GM23338 (cell line): Measurements from ENCODE around the gene ITPRID1. TPM values are rescaled to one million over a fixed set of nuclear protein-coding genes. Genes with fewer than 3 reads are reported as not detected.
A peak's percentile ranks its signal among the peaks of the same experiment; 100 is the strongest.

Experiments used
- ATAC-seq: fragments of 200-7000 bp; cut with Tn5 transposase; 3 replicates; pipeline ENCODE4 v1.9.1; 2020
- DNase-seq: peaks from one replicate; pipeline ENCODE4 v3.0.0-alpha.2; 2015; ENCODE audit warnings: low spot score
- H2AFZ ChIP-seq: fragments of 200-600 bp; sonication (generic); 2 replicates; pipeline ENCODE4 v1.8.0; 2016; ENCODE audit warnings: antibody characterized with exemption, mild to moderate bottlenecking, moderate library complexity
- H3F3A ChIP-seq: fragments of 200-600 bp; sonication (generic); replicated peaks from 2 replicates; pipeline ENCODE4 v1.8.0; 2017; ENCODE audit warnings: antibody characterized with exemption, mixed run types, low read depth
- H3K27ac ChIP-seq: fragments of 200-600 bp; sonication (generic); 2 replicates; pipeline ENCODE4 v1.6.1; 2016; ENCODE audit warnings: low read depth
- H3K27me3 ChIP-seq: fragments of 200-600 bp; sonication (generic); 2 replicates; pipeline ENCODE4 v1.8.0; 2016; ENCODE audit warnings: mild to moderate bottlenecking, mixed run types, moderate library complexity; ENCODE audit not compliant: insufficient read depth
- H3K36me3 ChIP-seq: fragments of 200-600 bp; sonication (generic); 2 replicates; pipeline ENCODE4 v1.8.0; 2016; ENCODE audit warnings: mild to moderate bottlenecking; ENCODE audit not compliant: insufficient read depth
- H3K4me1 ChIP-seq: fragments of 200-600 bp; sonication (generic); 2 replicates; pipeline ENCODE4 v1.8.0; 2016; ENCODE audit warnings: mild to moderate bottlenecking, moderate library complexity; ENCODE audit not compliant: insufficient read depth
- H3K4me2 ChIP-seq: fragments of 200-600 bp; sonication (generic); 2 replicates; pipeline ENCODE4 v1.7.1; 2017; ENCODE audit warnings: mixed run types
- H3K4me3 ChIP-seq: fragments of 200-600 bp; sonication (generic); 2 replicates; pipeline ENCODE4 v1.6.1; 2016; ENCODE audit warnings: mixed run types
- H3K79me2 ChIP-seq: fragments of 200-600 bp; sonication (generic); replicated peaks from 2 replicates; pipeline ENCODE4 v1.8.0; 2017; ENCODE audit warnings: mild to moderate bottlenecking; ENCODE audit not compliant: insufficient read depth
- H3K9me2 ChIP-seq: fragments of 200-600 bp; sonication (generic); 2 replicates; pipeline ENCODE4 v1.8.0; 2017; ENCODE audit not compliant: insufficient read depth
- H4K20me1 ChIP-seq: fragments of 200-600 bp; sonication (generic); replicated peaks from 2 replicates; pipeline ENCODE4 v1.8.0; 2017; ENCODE audit warnings: mild to moderate bottlenecking; ENCODE audit not compliant: insufficient read depth
- H3K27ac Mint-ChIP-seq: 2 replicates; pipeline ENCODE4 v1.8.0; 2020; ENCODE audit warnings: inconsistent platforms, mild to moderate bottlenecking, moderate library complexity, mixed read lengths
- H3K27me3 Mint-ChIP-seq: 3 replicates; pipeline ENCODE4 v1.8.0; 2022; ENCODE audit warnings: low read depth, mild to moderate bottlenecking, moderate library complexity, mixed read lengths, inconsistent platforms; ENCODE audit not compliant: insufficient read depth, poor library complexity
- H3K36me3 Mint-ChIP-seq: 3 replicates; pipeline ENCODE4 v1.8.0; 2021; ENCODE audit warnings: low read depth, mild to moderate bottlenecking, inconsistent platforms, moderate library complexity, mixed read lengths
- H3K4me1 Mint-ChIP-seq: 3 replicates; pipeline ENCODE4 v1.8.0; 2020; ENCODE audit warnings: mild to moderate bottlenecking, inconsistent platforms, mixed read lengths
- H3K4me3 Mint-ChIP-seq: 3 replicates; pipeline ENCODE4 v1.8.0; 2021; ENCODE audit warnings: moderate library complexity, mild to moderate bottlenecking, inconsistent platforms, mixed read lengths
- H3K9me3 Mint-ChIP-seq: 3 replicates; pipeline ENCODE4 v1.8.0; 2020; ENCODE audit warnings: moderate library complexity, mild to moderate bottlenecking, inconsistent platforms, mixed read lengths
- CREB1 ChIP-seq: fragments of 250-450 bp; sonication (Bioruptor Pico); IDR thresholded peaks from 2 replicates; pipeline ENCODE4 v1.5.0; 2020; ENCODE audit warnings: low read depth, mild to moderate bottlenecking, moderate library complexity
- EZH2phosphoT487 ChIP-seq: fragments of 200-600 bp; sonication (generic); IDR thresholded peaks from one replicate; pipeline ENCODE4 v1.8.1; 2018; ENCODE audit warnings: antibody characterized with exemption; ENCODE audit not compliant: unreplicated experiment
- JUNB ChIP-seq: IDR thresholded peaks from one replicate; pipeline ENCODE4 v1.6.1; 2016; ENCODE audit warnings: antibody characterized with exemption; ENCODE audit not compliant: unreplicated experiment
- NANOG ChIP-seq: IDR thresholded peaks from 2 replicates; pipeline ENCODE4 v1.6.1; 2016; ENCODE audit warnings: antibody characterized with exemption, borderline replicate concordance
- POLR2AphosphoS5 ChIP-seq: IDR thresholded peaks from 2 replicates; pipeline ENCODE4 v1.6.1; 2016; ENCODE audit warnings: antibody characterized with exemption, low read depth
- STAT1 ChIP-seq: IDR thresholded peaks from one replicate; pipeline ENCODE4 v1.6.1; 2016; ENCODE audit warnings: antibody characterized with exemption; ENCODE audit not compliant: unreplicated experiment
- ZNF114 ChIP-seq: fragments of 250-450 bp; sonication (Bioruptor Pico); IDR thresholded peaks from 2 replicates; pipeline ENCODE4 v1.5.0; 2020; ENCODE audit warnings: mild to moderate bottlenecking, moderate library complexity
- ZNF331 ChIP-seq: fragments of 250-450 bp; sonication (Bioruptor Pico); IDR thresholded peaks from 2 replicates; pipeline ENCODE4 v1.5.0; 2020; ENCODE audit warnings: low read depth, mild to moderate bottlenecking, moderate library complexity
- polyA plus RNA-seq: library from polyadenylated mRNA; unstranded; fragments of >200 nt; fragmentation: Nextera tagmentation; extraction: Ambion mirVana; gene quantifications from 2 replicates; pipeline ENCODE4 v1.2.1, GENCODE V29; 2016
- total RNA-seq: library from RNA; depleted of rRNA; stranded (reverse); fragments of >200 nt; shearing (Covaris generic); gene quantifications from 2 replicates; pipeline ENCODE4 v1.2.3, GENCODE V29; 2014
- TF ChIP-seq, protein P1 (sequence below): IDR thresholded peaks from one replicate; pipeline ENCODE4 v1.6.1; 2018; ENCODE audit warnings: antibody characterized with exemption; ENCODE audit not compliant: unreplicated experiment
- TF ChIP-seq, protein P2 (sequence below): fragments of 250-450 bp; sonication (Bioruptor Pico); IDR thresholded peaks from 2 replicates; pipeline ENCODE4 v1.5.0; 2020; ENCODE audit warnings: mild to moderate bottlenecking, moderate library complexity
- TF ChIP-seq, protein P3 (sequence below): IDR thresholded peaks from 2 replicates; pipeline ENCODE4 v1.6.1; 2016; ENCODE audit warnings: antibody characterized with exemption
- TF ChIP-seq, protein P4 (sequence below), 2 experiments: fragments of 200-600 bp in 1 of 2; sonication (generic) in 1 of 2; conservative IDR thresholded peaks; 2 replicates each; pipeline versions ENCODE4 v1.5.1 to v1.6.1; 2016 to 2017; ENCODE audit warnings: antibody characterized with exemption in 2 of 2, low read depth in 2 of 2, mild to moderate bottlenecking in 2 of 2, moderate library complexity in 1 of 2

Gene ITPRID1
- total and polyA plus RNA-seq, 2 experiments from 2014 or later = 0.05 to 0.45 TPM

DNA sequence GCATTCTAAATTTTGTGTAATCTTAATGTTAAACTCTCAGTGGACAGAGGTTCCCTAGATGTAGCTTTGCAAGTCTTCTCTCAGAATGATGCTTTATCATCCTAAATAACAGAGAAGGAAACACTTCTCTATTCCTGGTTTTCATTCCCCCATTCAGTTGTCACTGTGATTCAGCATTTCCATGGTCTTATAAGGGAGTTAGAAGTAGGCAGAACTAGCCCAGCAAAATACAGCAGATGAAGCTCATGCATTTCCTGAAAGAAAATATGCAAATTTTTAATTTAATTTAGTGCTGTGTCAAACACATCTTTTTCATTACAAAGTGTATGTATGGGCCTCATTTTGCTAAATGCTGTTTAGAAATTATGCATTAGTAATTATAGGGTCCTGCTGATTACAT is 70.1 kb downstream of the ITPRID1 start:
- peak overlapping the region; percentile 11; the same call in 1 of the 2 replicates for H2AFZ ChIP-seq

More for the DNA sequence above, 70.1 kb downstream of the ITPRID1 start:
- no peaks in the 10 kb centered on the region for H4K20me1 ChIP-seq
- no peak for DNase-seq
- H3K79me2 ChIP-seq = no peaks in the 10 kb centered on the region
- peaks cover 14% of the 10 kb centered on the region; the same call in 2 of the 3 replicates for H3K4me1 Mint-ChIP-seq
- H3F3A ChIP-seq = no peaks in the 10 kb centered on the region
- ATAC-seq = no peak
- peak overlapping the region; percentile 85 for H3K27ac Mint-ChIP-seq
- no peaks in the 10 kb centered on the region for H3K36me3 ChIP-seq
- H3K4me3 ChIP-seq = no peak overlapping the region
- no peak overlapping the region for H3K4me2 ChIP-seq
- no peaks in the 10 kb centered on the region for H3K27me3 Mint-ChIP-seq
- peaks cover 8% of the 10 kb centered on the region; the same call in 1 of the 2 replicates for H3K4me1 ChIP-seq
- no peak for TF ChIP-seq JUNB
- no peak for TF ChIP-seq ZNF114 (CRISPR knock-in tag)
- no peak for TF ChIP-seq POLR2AphosphoS5
- TF ChIP-seq STAT1 = no peak
- TF ChIP-seq, protein P1, sequence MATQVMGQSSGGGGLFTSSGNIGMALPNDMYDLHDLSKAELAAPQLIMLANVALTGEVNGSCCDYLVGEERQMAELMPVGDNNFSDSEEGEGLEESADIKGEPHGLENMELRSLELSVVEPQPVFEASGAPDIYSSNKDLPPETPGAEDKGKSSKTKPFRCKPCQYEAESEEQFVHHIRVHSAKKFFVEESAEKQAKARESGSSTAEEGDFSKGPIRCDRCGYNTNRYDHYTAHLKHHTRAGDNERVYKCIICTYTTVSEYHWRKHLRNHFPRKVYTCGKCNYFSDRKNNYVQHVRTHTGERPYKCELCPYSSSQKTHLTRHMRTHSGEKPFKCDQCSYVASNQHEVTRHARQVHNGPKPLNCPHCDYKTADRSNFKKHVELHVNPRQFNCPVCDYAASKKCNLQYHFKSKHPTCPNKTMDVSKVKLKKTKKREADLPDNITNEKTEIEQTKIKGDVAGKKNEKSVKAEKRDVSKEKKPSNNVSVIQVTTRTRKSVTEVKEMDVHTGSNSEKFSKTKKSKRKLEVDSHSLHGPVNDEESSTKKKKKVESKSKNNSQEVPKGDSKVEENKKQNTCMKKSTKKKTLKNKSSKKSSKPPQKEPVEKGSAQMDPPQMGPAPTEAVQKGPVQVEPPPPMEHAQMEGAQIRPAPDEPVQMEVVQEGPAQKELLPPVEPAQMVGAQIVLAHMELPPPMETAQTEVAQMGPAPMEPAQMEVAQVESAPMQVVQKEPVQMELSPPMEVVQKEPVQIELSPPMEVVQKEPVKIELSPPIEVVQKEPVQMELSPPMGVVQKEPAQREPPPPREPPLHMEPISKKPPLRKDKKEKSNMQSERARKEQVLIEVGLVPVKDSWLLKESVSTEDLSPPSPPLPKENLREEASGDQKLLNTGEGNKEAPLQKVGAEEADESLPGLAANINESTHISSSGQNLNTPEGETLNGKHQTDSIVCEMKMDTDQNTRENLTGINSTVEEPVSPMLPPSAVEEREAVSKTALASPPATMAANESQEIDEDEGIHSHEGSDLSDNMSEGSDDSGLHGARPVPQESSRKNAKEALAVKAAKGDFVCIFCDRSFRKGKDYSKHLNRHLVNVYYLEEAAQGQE = no peak
- TF ChIP-seq, protein P2, sequence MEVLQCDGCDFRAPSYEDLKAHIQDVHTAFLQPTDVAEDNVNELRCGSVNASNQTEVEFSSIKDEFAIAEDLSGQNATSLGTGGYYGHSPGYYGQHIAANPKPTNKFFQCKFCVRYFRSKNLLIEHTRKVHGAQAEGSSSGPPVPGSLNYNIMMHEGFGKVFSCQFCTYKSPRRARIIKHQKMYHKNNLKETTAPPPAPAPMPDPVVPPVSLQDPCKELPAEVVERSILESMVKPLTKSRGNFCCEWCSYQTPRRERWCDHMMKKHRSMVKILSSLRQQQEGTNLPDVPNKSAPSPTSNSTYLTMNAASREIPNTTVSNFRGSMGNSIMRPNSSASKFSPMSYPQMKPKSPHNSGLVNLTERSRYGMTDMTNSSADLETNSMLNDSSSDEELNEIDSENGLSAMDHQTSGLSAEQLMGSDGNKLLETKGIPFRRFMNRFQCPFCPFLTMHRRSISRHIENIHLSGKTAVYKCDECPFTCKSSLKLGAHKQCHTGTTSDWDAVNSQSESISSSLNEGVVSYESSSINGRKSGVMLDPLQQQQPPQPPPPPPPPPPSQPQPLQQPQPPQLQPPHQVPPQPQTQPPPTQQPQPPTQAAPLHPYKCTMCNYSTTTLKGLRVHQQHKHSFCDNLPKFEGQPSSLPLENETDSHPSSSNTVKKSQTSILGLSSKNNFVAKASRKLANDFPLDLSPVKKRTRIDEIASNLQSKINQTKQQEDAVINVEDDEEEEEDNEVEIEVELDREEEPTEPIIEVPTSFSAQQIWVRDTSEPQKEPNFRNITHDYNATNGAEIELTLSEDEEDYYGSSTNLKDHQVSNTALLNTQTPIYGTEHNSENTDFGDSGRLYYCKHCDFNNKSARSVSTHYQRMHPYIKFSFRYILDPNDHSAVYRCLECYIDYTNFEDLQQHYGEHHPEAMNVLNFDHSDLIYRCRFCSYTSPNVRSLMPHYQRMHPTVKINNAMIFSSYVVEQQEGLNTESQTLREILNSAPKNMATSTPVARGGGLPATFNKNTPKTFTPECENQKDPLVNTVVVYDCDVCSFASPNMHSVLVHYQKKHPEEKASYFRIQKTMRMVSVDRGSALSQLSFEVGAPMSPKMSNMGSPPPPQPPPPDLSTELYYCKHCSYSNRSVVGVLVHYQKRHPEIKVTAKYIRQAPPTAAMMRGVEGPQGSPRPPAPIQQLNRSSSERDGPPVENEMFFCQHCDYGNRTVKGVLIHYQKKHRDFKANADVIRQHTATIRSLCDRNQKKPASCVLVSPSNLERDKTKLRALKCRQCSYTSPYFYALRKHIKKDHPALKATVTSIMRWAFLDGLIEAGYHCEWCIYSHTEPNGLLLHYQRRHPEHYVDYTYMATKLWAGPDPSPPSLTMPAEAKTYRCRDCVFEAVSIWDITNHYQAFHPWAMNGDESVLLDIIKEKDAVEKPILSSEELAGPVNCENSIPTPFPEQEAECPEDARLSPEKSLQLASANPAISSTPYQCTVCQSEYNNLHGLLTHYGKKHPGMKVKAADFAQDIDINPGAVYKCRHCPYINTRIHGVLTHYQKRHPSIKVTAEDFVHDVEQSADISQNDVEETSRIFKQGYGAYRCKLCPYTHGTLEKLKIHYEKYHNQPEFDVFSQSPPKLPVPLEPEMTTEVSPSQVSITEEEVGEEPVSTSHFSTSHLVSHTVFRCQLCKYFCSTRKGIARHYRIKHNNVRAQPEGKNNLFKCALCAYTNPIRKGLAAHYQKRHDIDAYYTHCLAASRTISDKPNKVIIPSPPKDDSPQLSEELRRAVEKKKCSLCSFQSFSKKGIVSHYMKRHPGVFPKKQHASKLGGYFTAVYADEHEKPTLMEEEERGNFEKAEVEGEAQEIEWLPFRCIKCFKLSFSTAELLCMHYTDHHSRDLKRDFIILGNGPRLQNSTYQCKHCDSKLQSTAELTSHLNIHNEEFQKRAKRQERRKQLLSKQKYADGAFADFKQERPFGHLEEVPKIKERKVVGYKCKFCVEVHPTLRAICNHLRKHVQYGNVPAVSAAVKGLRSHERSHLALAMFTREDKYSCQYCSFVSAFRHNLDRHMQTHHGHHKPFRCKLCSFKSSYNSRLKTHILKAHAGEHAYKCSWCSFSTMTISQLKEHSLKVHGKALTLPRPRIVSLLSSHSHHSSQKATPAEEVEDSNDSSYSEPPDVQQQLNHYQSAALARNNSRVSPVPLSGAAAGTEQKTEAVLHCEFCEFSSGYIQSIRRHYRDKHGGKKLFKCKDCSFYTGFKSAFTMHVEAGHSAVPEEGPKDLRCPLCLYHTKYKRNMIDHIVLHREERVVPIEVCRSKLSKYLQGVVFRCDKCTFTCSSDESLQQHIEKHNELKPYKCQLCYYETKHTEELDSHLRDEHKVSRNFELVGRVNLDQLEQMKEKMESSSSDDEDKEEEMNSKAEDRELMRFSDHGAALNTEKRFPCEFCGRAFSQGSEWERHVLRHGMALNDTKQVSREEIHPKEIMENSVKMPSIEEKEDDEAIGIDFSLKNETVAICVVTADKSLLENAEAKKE (CRISPR knock-in tag) = no peak
- no peak for TF ChIP-seq NANOG
- no peak for TF ChIP-seq EZH2phosphoT487
- no peak for TF ChIP-seq ZNF331
- TF ChIP-seq CREB1 (CRISPR knock-in tag) = no peak
- TF ChIP-seq, protein P3, sequence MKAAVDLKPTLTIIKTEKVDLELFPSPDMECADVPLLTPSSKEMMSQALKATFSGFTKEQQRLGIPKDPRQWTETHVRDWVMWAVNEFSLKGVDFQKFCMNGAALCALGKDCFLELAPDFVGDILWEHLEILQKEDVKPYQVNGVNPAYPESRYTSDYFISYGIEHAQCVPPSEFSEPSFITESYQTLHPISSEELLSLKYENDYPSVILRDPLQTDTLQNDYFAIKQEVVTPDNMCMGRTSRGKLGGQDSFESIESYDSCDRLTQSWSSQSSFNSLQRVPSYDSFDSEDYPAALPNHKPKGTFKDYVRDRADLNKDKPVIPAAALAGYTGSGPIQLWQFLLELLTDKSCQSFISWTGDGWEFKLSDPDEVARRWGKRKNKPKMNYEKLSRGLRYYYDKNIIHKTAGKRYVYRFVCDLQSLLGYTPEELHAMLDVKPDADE = no peak
- TF ChIP-seq, protein P4, sequence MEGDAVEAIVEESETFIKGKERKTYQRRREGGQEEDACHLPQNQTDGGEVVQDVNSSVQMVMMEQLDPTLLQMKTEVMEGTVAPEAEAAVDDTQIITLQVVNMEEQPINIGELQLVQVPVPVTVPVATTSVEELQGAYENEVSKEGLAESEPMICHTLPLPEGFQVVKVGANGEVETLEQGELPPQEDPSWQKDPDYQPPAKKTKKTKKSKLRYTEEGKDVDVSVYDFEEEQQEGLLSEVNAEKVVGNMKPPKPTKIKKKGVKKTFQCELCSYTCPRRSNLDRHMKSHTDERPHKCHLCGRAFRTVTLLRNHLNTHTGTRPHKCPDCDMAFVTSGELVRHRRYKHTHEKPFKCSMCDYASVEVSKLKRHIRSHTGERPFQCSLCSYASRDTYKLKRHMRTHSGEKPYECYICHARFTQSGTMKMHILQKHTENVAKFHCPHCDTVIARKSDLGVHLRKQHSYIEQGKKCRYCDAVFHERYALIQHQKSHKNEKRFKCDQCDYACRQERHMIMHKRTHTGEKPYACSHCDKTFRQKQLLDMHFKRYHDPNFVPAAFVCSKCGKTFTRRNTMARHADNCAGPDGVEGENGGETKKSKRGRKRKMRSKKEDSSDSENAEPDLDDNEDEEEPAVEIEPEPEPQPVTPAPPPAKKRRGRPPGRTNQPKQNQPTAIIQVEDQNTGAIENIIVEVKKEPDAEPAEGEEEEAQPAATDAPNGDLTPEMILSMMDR (conservative IDR thresholded peaks at IDR 0.05; ENCODE audit: low read depth in 2 of 2) = no peak
- peaks cover 3% of the 10 kb centered on the region; the same call in 2 of the 3 replicates for H3K9me3 Mint-ChIP-seq
- H3K4me3 Mint-ChIP-seq = no peak overlapping the region
- H3K27ac ChIP-seq = no peak overlapping the region
- peaks cover 3% of the 10 kb centered on the region; the same call in 1 of the 2 replicates for H3K9me2 ChIP-seq
- H3K36me3 Mint-ChIP-seq = 0 out of 3 replicates have a peak, but pooled peaks cover 3% of the 10 kb centered on the region
- H3K27me3 ChIP-seq = no peaks in the 10 kb centered on the region
